ENCODE data around the gene TAS2R41. TPM values are rescaled to one million over a fixed set of nuclear protein-coding genes. Genes with fewer than 3 reads are reported as not detected.
"Not testable (repeated sequence)": the region's sequence is repeated elsewhere in the genome, so short reads cannot be mapped to it uniquely, and the experiment has no call there.

TAS2R41 gene
- total and polyA plus RNA-seq, 3 donors from 2014 or later, result 0.55 TPM; not detected in 2

- no peak overlapping the region for H3K4me3 ChIP-seq
- no peak for TF ChIP-seq POLR2A (IDR thresholded peaks at IDR 0.05)
- TF ChIP-seq CTCF (IDR thresholded peaks at IDR 0.05), result no peak
- H3K27me3 ChIP-seq, result no peaks in the 10 kb centered on the region
- no peak for DNase-seq
- no peaks in the 10 kb centered on the region for H3K36me3 ChIP-seq (ENCODE audit: low read depth, missing control alignments)
- no peaks in the 10 kb centered on the region for H3K9me3 ChIP-seq
- H3K4me1 ChIP-seq, result no peaks in the 10 kb centered on the region
- 50 to 58% methylated on average over 7 of the region's 7 CpGs for WGBS, 2 donors
- intact Hi-C loops (cut with DNase I; ENCODE audit: low total_unique reads), result no loop called here
- no peak overlapping the region for H3K27ac ChIP-seq
Measured at GRCh38 chr7:143519411-143520131, 41.9 kb downstream of the TAS2R41 start.

- H3K4me1 ChIP-seq; H3K9me3 ChIP-seq; H3K27me3 ChIP-seq; intact Hi-C loops (cut with DNase I; ENCODE audit: low total_unique reads); H3K36me3 ChIP-seq (ENCODE audit: low read depth, missing control alignments); H3K4me3 ChIP-seq; DNase-seq; H3K27ac ChIP-seq: not testable (repeated sequence)
- WGBS, 2 donors, result no CpG with 5 or more reads among the region's 9 CpGs
Measured at GRCh38 chr7:143522309-143522916, 44.7 kb downstream of the TAS2R41 start.

Other genes starting within 250 kb of the TAS2R41 start
- 100 to 1,000 TPM; 105 to 136 TPM for gene GSTK1, start 214.4 kb upstream of the TAS2R41 start, total RNA-seq
- 169 TPM for gene GSTK1, start 214.4 kb upstream of the TAS2R41 start, polyA plus RNA-seq (ENCODE audit: insufficient read depth, low read depth, low replicate concordance)
- gene TMEM139, start 192.9 kb upstream of the TAS2R41 start, total RNA-seq, result 1 to 10 TPM; 1.1 to 2.2 TPM
- gene TMEM139, start 192.9 kb upstream of the TAS2R41 start, polyA plus RNA-seq (ENCODE audit: insufficient read depth, low read depth, low replicate concordance), result 5.3 TPM
- 10 to 100 TPM; 23.6 to 26.5 TPM for gene CASP2, start 189.5 kb upstream of the TAS2R41 start, total RNA-seq
- 20.7 TPM for gene CASP2, start 189.5 kb upstream of the TAS2R41 start, polyA plus RNA-seq (ENCODE audit: insufficient read depth, low read depth, low replicate concordance)
- gene CLCN1, start 161.8 kb upstream of the TAS2R41 start, total RNA-seq, result 1 to 10 TPM; 1.1 to 1.4 TPM
- 2.7 TPM for gene CLCN1, start 161.8 kb upstream of the TAS2R41 start, polyA plus RNA-seq (ENCODE audit: insufficient read depth, low read depth, low replicate concordance)
- gene FAM131B, start 115.2 kb upstream of the TAS2R41 start, total RNA-seq, result 1 to 10 TPM; 1.2 TPM
- 1.2 TPM for gene FAM131B, start 115.2 kb upstream of the TAS2R41 start, polyA plus RNA-seq (ENCODE audit: insufficient read depth, low read depth, low replicate concordance)
- 100 to 1,000 TPM; 164 to 222 TPM for gene ZYX, start 96.5 kb upstream of the TAS2R41 start, total RNA-seq
- gene ZYX, start 96.5 kb upstream of the TAS2R41 start, polyA plus RNA-seq (ENCODE audit: insufficient read depth, low read depth, low replicate concordance), result 190 TPM
- 1 to 10 TPM; 5.9 to 8.5 TPM for gene EPHA1, start 69.0 kb upstream of the TAS2R41 start, total RNA-seq
- 9.8 TPM for gene EPHA1, start 69.0 kb upstream of the TAS2R41 start, polyA plus RNA-seq (ENCODE audit: insufficient read depth, low read depth, low replicate concordance)
- gene TAS2R60, start 34.4 kb upstream of the TAS2R41 start, total RNA-seq, result not detected
- gene TAS2R60, start 34.4 kb upstream of the TAS2R41 start, polyA plus RNA-seq (ENCODE audit: insufficient read depth, low read depth, low replicate concordance), result not detected
- gene CTAGE15, start 93.9 kb downstream of the TAS2R41 start, total RNA-seq, result 1 to 10 TPM; 2.7 to 6.5 TPM
- gene CTAGE15, start 93.9 kb downstream of the TAS2R41 start, polyA plus RNA-seq (ENCODE audit: insufficient read depth, low read depth, low replicate concordance), result 3.0 TPM
- gene TCAF2, start 143.1 kb downstream of the TAS2R41 start, total RNA-seq, result 1 to 10 TPM; 3.1 to 5.0 TPM
- 3.6 TPM for gene TCAF2, start 143.1 kb downstream of the TAS2R41 start, polyA plus RNA-seq (ENCODE audit: insufficient read depth, low read depth, low replicate concordance)